HepG2 (cell line): ENCODE results near the gene COL18A1.

Experiments
- ATF1 ChIP-seq: IDR thresholded peaks from 2 replicates; pipeline ENCODE4 v1.6.1; 2016; ENCODE audit warnings: mild to moderate bottlenecking, control low read depth
- CTCF ChIP-seq: sonication (generic); formaldehyde crosslinking; IDR thresholded peaks from 2 replicates; pipeline ENCODE4 v1.5.0; 2020; ENCODE audit warnings: mild to moderate bottlenecking, missing genetic modification reagents, moderate library complexity
- HNRNPL ChIP-seq: fragments of 200-400 bp; formaldehyde crosslinking; IDR thresholded peaks from 2 replicates; pipeline ENCODE4 v1.6.1; 2017; ENCODE audit warnings: mild to moderate bottlenecking, low read depth, low read length
- MTF1 ChIP-seq: sonication (generic); formaldehyde crosslinking; IDR thresholded peaks from 2 replicates; pipeline ENCODE4 v1.5.0; 2020; ENCODE audit warnings: missing genetic modification reagents
- RAD21 ChIP-seq: fragments of 450-650 bp; formaldehyde crosslinking; IDR thresholded peaks from 2 replicates; pipeline ENCODE4 v1.5.0; 2020; ENCODE audit warnings: mild to moderate bottlenecking
- SMAD1 ChIP-seq: sonication (generic); formaldehyde crosslinking; IDR thresholded peaks from 2 replicates; pipeline ENCODE4 v1.4.0; 2020; ENCODE audit warnings: missing genetic modification reagents, low read depth, mild to moderate bottlenecking, borderline replicate concordance
- SMAD3 ChIP-seq: sonication (generic); formaldehyde crosslinking; IDR thresholded peaks from 2 replicates; pipeline ENCODE4 v1.4.0; 2020; ENCODE audit warnings: missing genetic modification reagents
- SOX6 ChIP-seq, 2 experiments: fragments of 450-650 bp in 1 of 2; sonication (generic) in 1 of 2; formaldehyde crosslinking in 1 of 2; IDR thresholded peaks; 2 replicates each; pipeline versions ENCODE4 v1.4.0 to v1.6.1; 2017 to 2020; ENCODE audit warnings: antibody characterized with exemption in 1 of 2, mild to moderate bottlenecking in 1 of 2, missing genetic modification reagents in 1 of 2
- TCF7L2 ChIP-seq: IDR thresholded peaks from 2 replicates; pipeline ENCODE4 v1.6.1; 2011; ENCODE audit warnings: mild to moderate bottlenecking, low read depth, low read length, moderate library complexity
- ZNF263 ChIP-seq: sonication (generic); formaldehyde crosslinking; IDR thresholded peaks from 2 replicates; pipeline ENCODE4 v1.4.0; 2020; ENCODE audit warnings: missing genetic modification reagents
- ZNF614 ChIP-seq: IDR thresholded peaks from 2 replicates; pipeline ENCODE4 v1.6.1; 2018; ENCODE audit warnings: missing biosample characterization, missing genetic modification reagents, inconsistent platforms, borderline replicate concordance
- TF ChIP-seq, protein P1 (sequence below): sonication (generic); formaldehyde crosslinking; IDR thresholded peaks from 2 replicates; pipeline ENCODE4 v1.8.0; 2022; ENCODE audit warnings: low read depth, missing genetic modification reagents

- TF ChIP-seq CTCF (CRISPR knock-in tag) (peak; percentile 97), SMAD1 (no peak; the same call in 1 of the 2 replicates), SOX6 (IDR thresholded peaks at IDR 0.05) (no peak), SOX6 (CRISPR knock-in tag; IDR thresholded peaks at IDR 0.05) (peak; percentile 56; the same call in 1 of the 2 replicates), MTF1 (CRISPR knock-in tag) (no peak), HNRNPL (no peak), ZNF614 (CRISPR knock-in tag) (no peak), RAD21 (CRISPR knock-in tag) (peak; percentile 99), TCF7L2 (no peak), SMAD3 (CRISPR knock-in tag) (0 out of 2 replicates have a peak, but pooled peaks have one; percentile 69), ZNF263 (CRISPR knock-in tag) (no peak), ATF1 (CRISPR knock-in tag) (no peak)
- TF ChIP-seq, protein P1, sequence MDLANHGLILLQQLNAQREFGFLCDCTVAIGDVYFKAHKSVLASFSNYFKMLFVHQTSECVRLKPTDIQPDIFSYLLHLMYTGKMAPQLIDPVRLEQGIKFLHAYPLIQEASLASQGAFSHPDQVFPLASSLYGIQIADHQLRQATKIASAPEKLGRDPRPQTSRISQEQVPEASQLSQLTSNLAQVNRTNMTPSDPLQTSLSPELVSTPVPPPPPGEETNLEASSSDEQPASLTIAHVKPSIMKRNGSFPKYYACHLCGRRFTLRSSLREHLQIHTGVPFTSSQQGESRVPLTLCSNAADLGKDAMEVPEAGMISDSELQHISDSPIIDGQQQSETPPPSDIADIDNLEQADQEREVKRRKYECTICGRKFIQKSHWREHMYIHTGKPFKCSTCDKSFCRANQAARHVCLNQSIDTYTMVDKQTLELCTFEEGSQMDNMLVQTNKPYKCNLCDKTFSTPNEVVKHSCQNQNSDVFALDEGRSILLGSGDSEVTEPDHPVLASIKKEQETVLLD (CRISPR knock-in tag), result no peak
These were observed 34.4 kb downstream of the COL18A1 start for GRCh38 chr21:45439161-45439872.
